Smooth muscle cell (in vitro differentiated cells): ENCODE data around the gene PRKACA. TPM values are rescaled to one million over a fixed set of nuclear protein-coding genes. Genes with fewer than 3 reads are reported as not detected.

Source experiments
- DNase-seq: peaks from one replicate; lab custom pipeline; 2025; ENCODE audit not compliant: unreplicated experiment; lab: John Stamatoyannopoulos, UW
- H2AFZ ChIP-seq: fragments of 200-600 bp; sonication (generic); 2 replicates; pipeline ENCODE4 v1.6.0; 2016; ENCODE audit warnings: antibody characterized with exemption, low read depth, mild to moderate bottlenecking
- H3F3A ChIP-seq: fragments of 200-600 bp; sonication (generic); 2 replicates; pipeline ENCODE4 v1.6.0; 2017; ENCODE audit warnings: antibody characterized with exemption, low read depth
- H3K27ac ChIP-seq: fragments of 200-600 bp; sonication (generic); 2 replicates; pipeline ENCODE4 v1.5.1; 2016; ENCODE audit warnings: low read depth, mild to moderate bottlenecking
- H3K27me3 ChIP-seq: fragments of 200-600 bp; sonication (generic); 2 replicates; pipeline ENCODE4 v1.6.1; 2016; ENCODE audit warnings: low read depth, mild to moderate bottlenecking
- H3K36me3 ChIP-seq: fragments of 200-600 bp; sonication (generic); 2 replicates; pipeline ENCODE4 v1.5.1; 2016; ENCODE audit warnings: low read depth
- H3K4me1 ChIP-seq: fragments of 200-600 bp; sonication (generic); 2 replicates; pipeline ENCODE4 v1.5.1; 2016; ENCODE audit warnings: low read depth
- H3K4me2 ChIP-seq: fragments of 200-600 bp; sonication (generic); 2 replicates; pipeline ENCODE4 v1.6.0; 2016; ENCODE audit warnings: mild to moderate bottlenecking
- H3K4me3 ChIP-seq: fragments of 200-600 bp; sonication (generic); 2 replicates; pipeline ENCODE4 v1.5.1; 2016; ENCODE audit warnings: mild to moderate bottlenecking
- H3K79me2 ChIP-seq: fragments of 200-600 bp; sonication (generic); 2 replicates; pipeline ENCODE4 v1.6.0; 2016; ENCODE audit warnings: low read depth, mild to moderate bottlenecking
- H3K9ac ChIP-seq: fragments of 200-600 bp; sonication (generic); 2 replicates; pipeline ENCODE4 v1.6.0; 2016; ENCODE audit warnings: low read depth
- H3K9me3 ChIP-seq: fragments of 200-600 bp; sonication (generic); replicated peaks from 2 replicates; pipeline ENCODE4 v1.5.1; 2016; ENCODE audit warnings: low read depth
- H4K20me1 ChIP-seq: fragments of 200-600 bp; sonication (generic); 2 replicates; pipeline ENCODE4 v1.6.0; 2016; ENCODE audit warnings: low read depth
- CTCF ChIP-seq: fragments of 200-600 bp; sonication (generic); IDR thresholded peaks from 2 replicates; pipeline ENCODE4 v1.5.1; 2017; ENCODE audit warnings: borderline replicate concordance, mild to moderate bottlenecking, antibody characterized with exemption; ENCODE audit not compliant: insufficient read depth, poor library complexity, severe bottlenecking
- WGBS: methylation state at CpG from one replicate; pipeline ENCODE4 v1.1.7; 2016; ENCODE audit warnings: low lambda C conversion rate; 5-methylcytosine and 5-hydroxymethylcytosine counted together
- polyA plus RNA-seq: library from polyadenylated mRNA; unstranded; fragments of >200 nt; fragmentation: Nextera tagmentation; extraction: Ambion mirVana; gene quantifications from 2 replicates; pipeline ENCODE4 v1.2.1, GENCODE V29; 2016
- total RNA-seq: library from RNA; depleted of rRNA; stranded (reverse); fragments of >200 nt; gene quantifications from 2 replicates; pipeline ENCODE4 v1.2.3, GENCODE V29; 2014

PRKACA gene
- total and polyA plus RNA-seq, 2 experiments from 2014 or later: 11.1 to 30.3 TPM

- Histone ChIP-seq H3K36me3 (no peaks in the 10 kb centered on the region), H3K27ac (no peak overlapping the region), H3K9ac (no peak overlapping the region), H4K20me1 (no peaks in the 10 kb centered on the region), H3F3A (no peaks in the 10 kb centered on the region), H3K4me2 (no peak overlapping the region), H3K4me3 (no peak overlapping the region), H3K9me3 (no peaks in the 10 kb centered on the region), H3K27me3 (no peaks in the 10 kb centered on the region), H3K4me1 (no peaks in the 10 kb centered on the region), H3K79me2 (no peaks in the 10 kb centered on the region), H2AFZ (no peak overlapping the region)
- TF ChIP-seq CTCF: no peak
- no peak for DNase-seq
- 55% methylated on average over 2 of the region's 2 CpGs for WGBS
These were observed 51.4 kb downstream of the PRKACA start for GRCh38 chr19:14066134-14066533.

GRCh38 chr19:14063105-14063504, 54.5 kb downstream of the PRKACA start:
- H3K27ac ChIP-seq: no peak overlapping the region
- H3K4me1 ChIP-seq: no peaks in the 10 kb centered on the region
- H3K36me3 ChIP-seq: no peaks in the 10 kb centered on the region
- no peak for DNase-seq
- H3K27me3 ChIP-seq: peaks cover 9% of the 10 kb centered on the region
- H3F3A ChIP-seq: no peaks in the 10 kb centered on the region
- no peaks in the 10 kb centered on the region for H3K79me2 ChIP-seq
- no peaks in the 10 kb centered on the region for H4K20me1 ChIP-seq
- no peak overlapping the region for H3K4me2 ChIP-seq
- no peaks in the 10 kb centered on the region for H3K9me3 ChIP-seq
- no peak overlapping the region for H3K9ac ChIP-seq
- 87% methylated on average over 7 of the region's 7 CpGs for WGBS
- H3K4me3 ChIP-seq: no peak overlapping the region
- H2AFZ ChIP-seq: no peak overlapping the region
- TF ChIP-seq CTCF: no peak

- WGBS: 89% methylated on average over 5 of the region's 5 CpGs
- H2AFZ ChIP-seq: no peak overlapping the region
- H3K36me3 ChIP-seq: no peaks in the 10 kb centered on the region
These were observed 55.1 kb downstream of the PRKACA start for GRCh38 chr19:14062558-14062855.

More at GRCh38 chr19:14062558-14062855, 55.1 kb downstream of the PRKACA start:
- Histone ChIP-seq H3F3A (no peaks in the 10 kb centered on the region), H3K9ac (no peak overlapping the region), H3K4me2 (no peak overlapping the region), H3K27me3 (peaks cover 9% of the 10 kb centered on the region), H3K9me3 (no peaks in the 10 kb centered on the region), H3K4me3 (no peak overlapping the region), H3K4me1 (no peaks in the 10 kb centered on the region), H4K20me1 (no peaks in the 10 kb centered on the region), H3K79me2 (no peaks in the 10 kb centered on the region), H3K27ac (no peak overlapping the region)
- DNase-seq: no peak
- no peak for TF ChIP-seq CTCF
